Heart left ventricle (tissue), 13 donors: Measurements from ENCODE around the gene RCN2.
"Not testable (repeated sequence)": the region's sequence is repeated elsewhere in the genome, so short reads cannot be mapped to it uniquely, and the experiment has no call there.

Experiments used
- CTCF ChIP-seq, 12 donors: fragments of 200-600 bp; sonication (generic) in 4 of 12; IDR thresholded peaks; one replicate each; pipeline versions ENCODE4 v1.5.0 to v1.8.0; 2018 to 2022; ENCODE audit warnings: antibody characterized with exemption in 12 of 12, mild to moderate bottlenecking in 5 of 12
- POLR2A ChIP-seq, 2 donors: fragments of 450-650 bp; IDR thresholded peaks; one replicate each; pipeline ENCODE4 v1.6.1; 2017; ENCODE audit warnings: antibody characterized with exemption in 2 of 2, mild to moderate bottlenecking in 2 of 2, moderate library complexity in 2 of 2
- donor health status: ischemic (EF 13 %, LVEDD 7.1; RV severe dilation, severe dysfunction).
- donor health status: DM: no; HTN: yes; CAD: no.
- donor health status: DM: no; HTN: no; CAD: no.
- donor health status: ischemic (EF 25% LVEDD 6.9; RV normal size, moderate dysfunction).
- donor health status: ischemic (EF 25% LVEDD 5.7; RV mildly dilated, moderate dysfunction).
- donor health status: ischemic (EF 35%, LVEDD 5.7; RV mildly dilated, moderate dysfunction).
- donor health status: nonischemic (EF 11% LVEDD 7.7; RV severe dilation, severe dysfunction).
- donor health status: DM: yes; HTN: yes; CAD: no.
- donor health status: PGD.
- donor health status: ischemic (EF 29% LVEDD 5.4; RV normal size, mild dysfunction).
- donor health status: nonischemic (EF 23%, LVEDD 6.1; RV moderate dilation, normal function).

GRCh38 chr15:76966051-76966450 lies 34.5 kb downstream of the RCN2 start:
- not testable (repeated sequence) for TF ChIP-seq CTCF, POLR2A (IDR thresholded peaks at IDR 0.05)
